ENCODE data around the gene BTBD3.

- no peak for TF ChIP-seq CTCF (conservative IDR thresholded peaks at IDR 0.05; ENCODE audit: low read depth, low read length)
- no peak for TF ChIP-seq EZH2 (IDR thresholded peaks at IDR 0.05; ENCODE audit: low read length, unreplicated experiment)
- no peak for TF ChIP-seq EZH2phosphoT487 (IDR thresholded peaks at IDR 0.05; ENCODE audit: borderline replicate concordance, low read length)
These were observed 34.9 kb downstream of the BTBD3 start for GRCh38 chr20:11952639-11953038.
